Mucosa of descending colon (tissue), 3 donors: ENCODE data around the gene SCAF8. TPM values are rescaled to one million over a fixed set of nuclear protein-coding genes. Genes with fewer than 3 reads are reported as not detected.

Experiments
- ATAC-seq: fragments of 200-7000 bp; cut with Tn5 transposase; one replicate; pipeline ENCODE4 v1.9.1; 2020; ENCODE audit warnings: mild to moderate bottlenecking, moderate library complexity
- DNase-seq, 3 donors: peaks; one replicate each; pipeline ENCODE4 v3.0.0-alpha.2; 2020
- H3K36me3 ChIP-seq: fragments of 200-600 bp; one replicate; pipeline ENCODE4 v1.8.0; 2021; ENCODE audit warnings: low read depth, mild to moderate bottlenecking
- H3K4me1 ChIP-seq: fragments of 200-600 bp; one replicate; pipeline ENCODE4 v1.8.0; 2021; ENCODE audit warnings: low read depth, mild to moderate bottlenecking
- H3K4me3 ChIP-seq: fragments of 200-600 bp; one replicate; pipeline ENCODE4 v1.8.0; 2021; ENCODE audit warnings: mild to moderate bottlenecking
- H3K9me3 ChIP-seq: fragments of 200-600 bp; one replicate; pipeline ENCODE4 v1.8.0; 2021; ENCODE audit warnings: mild to moderate bottlenecking
- intact Hi-C, 2 donors: fragments of 100-400 bp; cut with DNase I in 1 of 2; cut with micrococcal nuclease in 1 of 2; formaldehyde crosslinking; loops; one replicate each; pipeline versions ENCODE4 v1.11.0 to v1.11.1; 2022; cut with DNase I, micrococcal nuclease
- total RNA-seq, 3 donors: library from RNA; stranded (reverse); fragmentation: NEBNext Ultra II Directional in 2 of 3; extraction: Animal tissue kit (Norgen Biotek cat#: 25700) in 2 of 3; gene quantifications; one replicate each; pipeline versions ENCODE4 v1.2.1 to v1.2.4, GENCODE V29; 2021 to 2023
- TF ChIP-seq, protein P1 (sequence below): fragments of 200-600 bp; IDR thresholded peaks from one replicate; pipeline ENCODE4 v1.8.0; 2022; ENCODE audit warnings: antibody characterized with exemption, mild to moderate bottlenecking
- donor health status: DM: no; HTN: no; CAD: no; lungs with moderate emphysema.
- donor health status: DM: no; HTN: no; CAD: no.
- donor health status: DM: no; HTN: yes; CAD: no.

SCAF8 gene
- total RNA-seq, 3 donors from 2014 or later = 36.4 to 48.6 (median 45.0) TPM

DNA sequence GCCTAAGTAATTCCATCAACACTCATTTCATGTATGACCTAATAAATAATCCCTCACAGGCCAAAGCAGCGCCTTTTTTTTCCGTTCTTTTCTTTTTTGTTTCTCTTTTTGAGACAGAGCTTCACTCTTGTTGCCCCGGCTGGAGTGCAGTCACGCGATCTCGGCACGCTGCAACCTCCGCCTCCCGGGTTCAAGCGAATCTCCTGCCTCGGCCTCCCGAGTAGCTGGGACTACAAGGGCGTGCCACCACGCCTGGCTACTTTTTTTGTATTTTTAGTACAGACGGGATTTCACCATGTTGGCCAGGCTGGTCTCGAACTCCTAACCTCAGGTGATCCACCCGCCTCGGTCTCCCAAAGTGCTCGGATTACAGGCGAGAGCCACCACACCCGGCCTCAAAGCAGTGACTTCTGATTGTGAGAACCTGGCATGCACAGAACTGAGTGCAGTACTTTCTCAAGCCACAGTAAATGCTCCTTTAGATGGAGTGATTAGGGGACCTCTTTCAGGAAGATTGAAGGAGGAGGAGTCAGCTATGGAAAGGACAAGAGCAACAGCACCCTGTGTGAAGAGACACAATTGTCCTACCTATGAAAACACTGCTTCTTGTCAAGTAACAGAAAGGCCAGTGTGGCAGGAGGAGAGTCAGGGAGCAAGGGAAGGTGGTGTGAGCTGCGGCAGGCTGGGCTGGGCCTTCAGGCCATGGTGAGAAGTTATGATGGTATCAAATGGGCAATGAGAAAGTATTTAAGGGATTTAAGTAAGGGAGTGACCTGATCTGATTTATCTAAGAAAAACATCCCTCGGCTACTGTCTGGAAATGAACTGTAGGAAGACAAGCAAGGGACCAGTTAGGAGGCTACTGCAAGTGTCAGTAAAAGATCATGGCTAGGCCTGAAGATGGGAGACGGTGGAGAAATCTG lies 1.7 kb upstream of the SCAF8 start:
- H3K9me3 ChIP-seq = no peaks in the 10 kb centered on the region
- H3K36me3 ChIP-seq = no peaks in the 10 kb centered on the region
- H3K4me3 ChIP-seq = no peak overlapping the region
- DNase-seq (no peak), ATAC-seq (no peak)
- peaks cover 26% of the 10 kb centered on the region for H3K4me1 ChIP-seq
- intact Hi-C loops = no loop called here
- TF ChIP-seq, protein P1, sequence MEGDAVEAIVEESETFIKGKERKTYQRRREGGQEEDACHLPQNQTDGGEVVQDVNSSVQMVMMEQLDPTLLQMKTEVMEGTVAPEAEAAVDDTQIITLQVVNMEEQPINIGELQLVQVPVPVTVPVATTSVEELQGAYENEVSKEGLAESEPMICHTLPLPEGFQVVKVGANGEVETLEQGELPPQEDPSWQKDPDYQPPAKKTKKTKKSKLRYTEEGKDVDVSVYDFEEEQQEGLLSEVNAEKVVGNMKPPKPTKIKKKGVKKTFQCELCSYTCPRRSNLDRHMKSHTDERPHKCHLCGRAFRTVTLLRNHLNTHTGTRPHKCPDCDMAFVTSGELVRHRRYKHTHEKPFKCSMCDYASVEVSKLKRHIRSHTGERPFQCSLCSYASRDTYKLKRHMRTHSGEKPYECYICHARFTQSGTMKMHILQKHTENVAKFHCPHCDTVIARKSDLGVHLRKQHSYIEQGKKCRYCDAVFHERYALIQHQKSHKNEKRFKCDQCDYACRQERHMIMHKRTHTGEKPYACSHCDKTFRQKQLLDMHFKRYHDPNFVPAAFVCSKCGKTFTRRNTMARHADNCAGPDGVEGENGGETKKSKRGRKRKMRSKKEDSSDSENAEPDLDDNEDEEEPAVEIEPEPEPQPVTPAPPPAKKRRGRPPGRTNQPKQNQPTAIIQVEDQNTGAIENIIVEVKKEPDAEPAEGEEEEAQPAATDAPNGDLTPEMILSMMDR = no peak

DNA sequence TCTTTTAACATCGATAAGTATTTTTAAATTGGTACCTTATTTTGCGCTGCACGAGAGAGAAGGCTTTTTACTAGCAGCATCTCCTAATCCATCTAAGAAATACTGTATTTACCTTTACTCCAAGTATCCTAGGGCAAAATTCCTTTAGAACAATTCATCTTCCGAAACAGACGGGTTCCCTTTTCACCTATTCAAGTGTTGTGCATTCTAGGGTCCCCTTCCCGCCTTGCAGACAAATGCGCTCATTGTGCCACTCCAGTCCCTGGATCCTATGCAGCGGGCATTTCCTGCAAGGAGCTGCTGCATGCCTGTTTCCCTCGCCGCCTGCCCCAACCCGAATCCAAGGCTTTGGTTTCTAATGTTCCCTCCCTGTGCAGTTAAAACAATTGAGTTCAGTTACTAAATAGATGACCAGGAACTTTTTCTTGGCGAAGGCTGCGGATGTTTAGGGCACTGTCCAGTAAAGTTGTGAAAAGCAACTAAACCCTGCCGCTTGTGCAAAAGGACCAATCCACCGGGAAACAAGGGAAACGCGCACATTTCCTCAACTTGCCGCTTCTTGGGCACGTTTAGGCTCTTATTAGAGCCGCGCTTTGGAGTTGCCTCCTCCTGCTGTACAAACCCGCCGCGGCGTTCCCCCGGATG lies 556 bp upstream of the SCAF8 start:
- TF ChIP-seq, protein P1 = no peak
- H3K36me3 ChIP-seq = no peaks in the 10 kb centered on the region
- intact Hi-C loops = no loop called here
- no peaks in the 10 kb centered on the region for H3K9me3 ChIP-seq
- peak overlapping the region; percentile 91 for H3K4me3 ChIP-seq
- H3K4me1 ChIP-seq = peaks cover 30% of the 10 kb centered on the region
- ATAC-seq (peak; percentile 7), DNase-seq (peak; percentile 53 to 71 (median 59))

DNA sequence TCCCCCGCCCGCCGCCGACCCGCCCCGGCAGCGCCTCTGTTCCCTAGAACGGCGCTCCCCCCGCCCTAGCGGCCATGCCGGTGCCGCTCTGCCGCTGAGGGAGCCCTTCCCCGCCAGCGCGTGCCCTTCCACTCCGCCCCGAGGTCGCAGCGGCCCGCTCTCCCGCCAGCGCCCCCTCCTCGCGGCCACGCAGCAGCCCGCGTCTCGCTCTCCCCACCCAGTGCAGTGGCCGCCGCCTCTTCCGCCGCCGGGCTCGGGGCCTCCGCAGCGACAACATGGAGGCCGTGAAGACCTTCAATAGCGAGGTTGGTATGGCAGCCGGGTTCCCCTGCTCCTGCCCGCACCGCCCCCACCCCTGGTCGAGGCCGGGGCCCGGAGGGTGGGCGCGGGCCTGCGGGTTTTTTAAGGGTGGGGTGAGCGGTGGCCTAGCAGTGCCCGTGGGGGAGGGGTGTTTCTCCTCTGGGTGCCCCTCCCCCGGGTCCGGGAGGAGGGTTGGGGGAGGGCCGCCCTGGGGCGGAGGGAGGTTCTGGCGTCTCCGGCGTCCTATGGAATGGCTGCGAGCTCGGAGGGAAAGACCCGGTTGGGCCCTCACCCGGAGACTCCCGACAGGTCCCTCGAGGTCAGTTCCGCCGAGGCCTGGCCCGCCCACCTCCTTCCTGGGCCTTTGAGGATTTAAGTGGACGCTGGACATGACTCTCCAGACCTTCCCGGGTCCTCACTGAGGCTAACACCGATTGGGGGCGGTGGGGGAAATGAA lies 588 bp downstream of the SCAF8 start:
- H3K9me3 ChIP-seq = no peaks in the 10 kb centered on the region
- peak overlapping the region; percentile 91 for H3K4me3 ChIP-seq
- ATAC-seq (peak; percentile 93), DNase-seq (peak; percentile 95 to 98 (median 96))
- H3K4me1 ChIP-seq = peaks cover 41% of the 10 kb centered on the region
- H3K36me3 ChIP-seq = no peaks in the 10 kb centered on the region
- intact Hi-C loops = no loop called here
- TF ChIP-seq, protein P1 = no peak

DNA sequence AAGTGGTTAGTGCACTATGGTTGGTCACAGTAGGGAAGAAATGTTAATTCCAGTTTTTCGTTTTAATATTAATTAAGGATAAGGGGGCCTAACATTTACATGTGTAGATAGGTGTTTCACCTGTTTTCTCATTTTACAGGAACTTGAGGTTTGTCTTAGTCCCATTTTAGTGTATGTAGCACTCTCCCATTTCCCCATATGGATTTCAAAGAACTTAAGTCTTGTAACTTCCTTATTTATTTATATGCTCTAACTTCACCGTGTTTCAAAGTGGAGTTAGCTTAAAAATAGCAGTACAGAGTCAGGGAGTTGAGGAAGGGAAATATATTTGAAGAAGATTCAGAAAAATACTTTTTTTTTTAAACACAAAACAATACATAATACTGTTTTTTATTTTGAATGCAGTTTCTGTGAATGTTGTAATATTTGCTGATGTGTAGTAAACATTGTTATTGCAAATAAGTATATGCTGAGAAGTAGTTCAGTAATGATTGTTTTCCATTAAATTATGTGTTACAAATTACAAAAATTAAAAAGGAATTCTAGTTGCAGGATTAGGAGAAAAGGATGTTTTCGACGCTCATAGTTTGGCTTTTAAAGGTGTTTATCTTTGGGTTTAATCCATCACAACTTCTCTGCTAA lies 3.5 kb downstream of the SCAF8 start:
- Histone ChIP-seq H3K4me1 (peaks cover 41% of the 10 kb centered on the region), H3K9me3 (no peaks in the 10 kb centered on the region), H3K4me3 (no peak overlapping the region), H3K36me3 (no peaks in the 10 kb centered on the region)
- intact Hi-C loops = no loop called here
- DNase-seq = no peak
- no peak for ATAC-seq
- TF ChIP-seq, protein P1 = no peak

DNA sequence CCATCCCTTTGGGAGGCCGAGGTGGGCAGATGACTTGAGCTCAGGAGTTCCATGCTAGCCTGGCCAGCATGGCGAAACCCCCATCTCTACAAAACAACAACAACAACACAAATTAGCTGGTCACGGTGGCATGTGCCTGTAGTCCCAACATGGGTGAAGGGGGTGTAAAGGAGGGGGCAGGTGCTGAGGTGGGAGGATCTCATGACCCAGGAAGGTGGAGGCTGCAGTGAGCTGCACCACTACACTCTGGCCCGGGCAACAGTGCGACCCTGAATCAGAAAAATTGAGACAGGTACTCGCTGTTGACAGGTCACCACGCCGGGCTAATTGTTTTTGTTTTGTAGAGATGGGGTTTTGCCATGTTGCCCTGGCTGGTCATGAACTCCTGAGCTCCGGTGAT lies 4.2 kb downstream of the SCAF8 start:
- H3K4me1 ChIP-seq = peaks cover 36% of the 10 kb centered on the region
- intact Hi-C loops = no loop called here
- DNase-seq (no peak), ATAC-seq (no peak)
- TF ChIP-seq, protein P1 = no peak
- no peaks in the 10 kb centered on the region for H3K9me3 ChIP-seq
- H3K36me3 ChIP-seq = no peaks in the 10 kb centered on the region
- H3K4me3 ChIP-seq = no peak overlapping the region
